Neuronal stem cell (in vitro differentiated cells): ENCODE data around the gene COL11A1.
"Not testable (repeated sequence)": the region's sequence is repeated elsewhere in the genome, so short reads cannot be mapped to it uniquely, and the experiment has no call there.

Source experiments
- DNase-seq: peaks from one replicate; pipeline ENCODE4 v3.0.0-alpha.2; 2013; ENCODE audit warnings: low spot score
- H2AFZ ChIP-seq: one replicate; pipeline ENCODE4 v1.6.1; 2013; ENCODE audit warnings: mild to moderate bottlenecking, low read length, inconsistent platforms
- H2AK5ac ChIP-seq: 2 replicates; pipeline ENCODE4 v1.6.1; 2013; ENCODE audit warnings: low read depth, mild to moderate bottlenecking, inconsistent platforms, low read length, moderate library complexity, mixed read lengths
- H2BK120ac ChIP-seq: 2 replicates; pipeline ENCODE4 v1.6.1; 2013; ENCODE audit warnings: low read depth, mild to moderate bottlenecking, inconsistent platforms, low read length, moderate library complexity, mixed read lengths
- H2BK12ac ChIP-seq: one replicate; pipeline ENCODE4 v1.6.1; 2013; ENCODE audit warnings: low read length, inconsistent platforms
- H2BK15ac ChIP-seq: 2 replicates; pipeline ENCODE4 v1.6.1; 2013; ENCODE audit warnings: mild to moderate bottlenecking, low read length, inconsistent platforms, mixed read lengths
- H2BK5ac ChIP-seq: one replicate; pipeline ENCODE4 v1.6.1; 2013; ENCODE audit warnings: inconsistent platforms, mild to moderate bottlenecking, low read length, moderate library complexity
- H3K14ac ChIP-seq: one replicate; pipeline ENCODE4 v1.6.1; 2013; ENCODE audit warnings: low read length, inconsistent platforms
- H3K18ac ChIP-seq: 2 replicates; pipeline ENCODE4 v1.6.1; 2013; ENCODE audit warnings: low read length, inconsistent platforms
- H3K23ac ChIP-seq: 2 replicates; pipeline ENCODE4 v1.6.1; 2013; ENCODE audit warnings: low read depth, mild to moderate bottlenecking, mixed read lengths, low read length, inconsistent platforms; ENCODE audit not compliant: poor library complexity
- H3K27ac ChIP-seq: replicated peaks from 3 replicates; pipeline ENCODE4 v1.5.1; 2013; ENCODE audit warnings: low read length, inconsistent platforms
- H3K27me3 ChIP-seq, 3 experiments: 2 replicates each; pipeline ENCODE4 v1.6.1; 2013; ENCODE audit warnings: low read length in 3 of 3, mild to moderate bottlenecking in 2 of 3, inconsistent platforms in 1 of 3, low read depth in 1 of 3, mixed read lengths in 1 of 3, moderate library complexity in 1 of 3; ENCODE audit not compliant: control insufficient read depth in 3 of 3, insufficient read depth in 3 of 3
- H3K36me3 ChIP-seq, 2 donors: replicated peaks in 1 of 2; 2 replicates each; pipeline ENCODE4 v1.6.1; 2013; ENCODE audit warnings: low read length in 2 of 2; ENCODE audit not compliant: control insufficient read depth in 2 of 2, insufficient read depth in 2 of 2
- H3K4ac ChIP-seq: 2 replicates; pipeline ENCODE4 v1.6.1; 2013; ENCODE audit warnings: inconsistent platforms, mild to moderate bottlenecking, low read length, moderate library complexity
- H3K4me1 ChIP-seq, 2 donors: 1 replicate in 1 of 2; 2 replicates in 1 of 2; pipeline ENCODE4 v1.6.1; 2013; ENCODE audit warnings: low read length in 2 of 2, low read depth in 1 of 2; ENCODE audit not compliant: control insufficient read depth in 2 of 2, insufficient read depth in 1 of 2
- H3K4me2 ChIP-seq: one replicate; pipeline ENCODE4 v1.6.1; 2013; ENCODE audit warnings: mild to moderate bottlenecking, low read length, inconsistent platforms; ENCODE audit not compliant: insufficient read depth, poor library complexity, severe bottlenecking
- H3K4me3 ChIP-seq, 2 donors: 2 replicates each; pipeline ENCODE4 v1.5.1; 2013; ENCODE audit warnings: low read length in 2 of 2, mild to moderate bottlenecking in 2 of 2, inconsistent platforms in 1 of 2, moderate library complexity in 1 of 2
- H3K79me1 ChIP-seq: one replicate; pipeline ENCODE4 v1.6.1; 2013; ENCODE audit warnings: low read depth, mild to moderate bottlenecking, inconsistent platforms, low read length, moderate library complexity
- H3K9ac ChIP-seq: one replicate; pipeline ENCODE4 v1.6.1; 2013; ENCODE audit warnings: mild to moderate bottlenecking, low read depth, low read length, inconsistent platforms; ENCODE audit not compliant: poor library complexity
- H3K9me3 ChIP-seq, 2 donors: replicated peaks in 1 of 2; 2 replicates each; pipeline versions ENCODE3 to v1.6.1; 2013; ENCODE audit warnings: low read length in 2 of 2, mild to moderate bottlenecking in 2 of 2, inconsistent platforms in 1 of 2, low read depth in 1 of 2, mixed read lengths in 1 of 2, moderate library complexity in 1 of 2; ENCODE audit not compliant: control insufficient read depth in 2 of 2, insufficient read depth in 1 of 2
- H4K8ac ChIP-seq: one replicate; pipeline ENCODE4 v1.6.1; 2013; ENCODE audit warnings: low read depth, mild to moderate bottlenecking, inconsistent platforms, low read length, moderate library complexity
- H4K91ac ChIP-seq: one replicate; pipeline ENCODE4 v1.6.1; 2013; ENCODE audit warnings: low read length, low read depth, mild to moderate bottlenecking, inconsistent platforms; ENCODE audit not compliant: poor library complexity
- WGBS, 2 donors: extraction: QIAGEN DNeasy Blood & Tissue Kit; methylation state at CpG; one replicate each; pipeline ENCODE4 v1.1.7; 2013; ENCODE audit warnings: missing lambda C conversion rate in 2 of 2, mixed read lengths in 1 of 2; ENCODE audit not compliant: insufficient read length in 2 of 2, insufficient replicate concordance in 1 of 2; ENCODE audit errors: extremely low coverage in 2 of 2; 5-methylcytosine and 5-hydroxymethylcytosine counted together

Gene COL11A1

GRCh38 chr1:103028110-103028509 lies 80.2 kb downstream of the COL11A1 start:
- H3K27ac ChIP-seq, DNase-seq, H3K4ac ChIP-seq, H3K4me1 ChIP-seq, H2BK12ac ChIP-seq, H4K8ac ChIP-seq, H3K79me1 ChIP-seq, H3K4me2 ChIP-seq, H2BK5ac ChIP-seq, H3K23ac ChIP-seq, H3K9me3 ChIP-seq, H2AK5ac ChIP-seq, H3K14ac ChIP-seq, H3K18ac ChIP-seq, H2BK15ac ChIP-seq, H2AFZ ChIP-seq, H3K27me3 ChIP-seq, H2BK120ac ChIP-seq, H3K4me3 ChIP-seq, H4K91ac ChIP-seq, H3K9ac ChIP-seq: not testable (repeated sequence)
- WGBS, 2 donors, result no CpG with 5 or more reads among the region's 13 CpGs
- H3K36me3 ChIP-seq, result peaks cover 9 to 12% of the 10 kb centered on the region in 2 donors

GRCh38 chr1:103025858-103026409 lies 82.4 kb downstream of the COL11A1 start:
- Histone ChIP-seq H3K9me3 (no peaks in the 10 kb centered on the region), H3K27ac (no peak overlapping the region), H3K27me3 (no peaks in the 10 kb centered on the region), H3K4me1 (no peaks in the 10 kb centered on the region), H2BK5ac (no peak overlapping the region), H3K18ac (no peak overlapping the region), H2BK12ac (no peak overlapping the region), H2AFZ (no peak overlapping the region), H3K4me3 (no peak overlapping the region), H3K23ac (no peak overlapping the region), H3K79me1 (no peaks in the 10 kb centered on the region), H3K4ac (no peak overlapping the region), H4K8ac (no peak overlapping the region), H3K9ac (no peak overlapping the region), H2BK15ac (no peak overlapping the region), H3K14ac (no peak overlapping the region), H3K36me3 (peaks cover 9 to 25% of the 10 kb centered on the region in 2 donors), H3K4me2 (no peak overlapping the region), H4K91ac (no peak overlapping the region), H2BK120ac (no peak overlapping the region), H2AK5ac (no peak overlapping the region)
- WGBS, 2 donors, result no CpG with 5 or more reads among the region's 5 CpGs
- no peak for DNase-seq

GRCh38 chr1:103024051-103024450 lies 84.3 kb downstream of the COL11A1 start:
- H3K4me1 ChIP-seq, result no peaks in the 10 kb centered on the region
- no peak overlapping the region for H2BK12ac ChIP-seq
- no peak overlapping the region for H2AFZ ChIP-seq
- peaks cover 9 to 25% of the 10 kb centered on the region in 2 donors for H3K36me3 ChIP-seq
- H3K27me3 ChIP-seq, result no peaks in the 10 kb centered on the region
- H2BK120ac ChIP-seq, result no peak overlapping the region
- H2AK5ac ChIP-seq, result no peak overlapping the region
- no peaks in the 10 kb centered on the region for H3K9me3 ChIP-seq
- H3K4me3 ChIP-seq, result no peak overlapping the region
- no peak overlapping the region for H3K23ac ChIP-seq
- H3K9ac ChIP-seq, result no peak overlapping the region
- no peak overlapping the region for H2BK15ac ChIP-seq
- no peaks in the 10 kb centered on the region for H3K79me1 ChIP-seq
- no peak overlapping the region for H2BK5ac ChIP-seq
- H3K27ac ChIP-seq, result no peak overlapping the region
- no peak overlapping the region for H3K18ac ChIP-seq
- no peak overlapping the region for H3K4ac ChIP-seq
- no peak overlapping the region for H4K91ac ChIP-seq
- H4K8ac ChIP-seq, result no peak overlapping the region
- H3K4me2 ChIP-seq, result no peak overlapping the region
- DNase-seq, result no peak
- no peak overlapping the region for H3K14ac ChIP-seq
- no CpG with 5 or more reads among the region's 1 CpG for WGBS, 2 donors

GRCh38 chr1:103002005-103002404 lies 106.3 kb downstream of the COL11A1 start:
- Histone ChIP-seq H3K27ac (no peak overlapping the region), H2AK5ac (no peak overlapping the region), H3K9me3 (no peaks in the 10 kb centered on the region), H2BK120ac (no peak overlapping the region), H2AFZ (no peak overlapping the region), H3K79me1 (no peaks in the 10 kb centered on the region), H3K14ac (no peak overlapping the region), H3K23ac (no peak overlapping the region), H3K18ac (no peak overlapping the region), H3K27me3 (no peaks in the 10 kb centered on the region), H3K4me2 (no peak overlapping the region), H3K4ac (no peak overlapping the region), H3K4me3 (no peak overlapping the region), H2BK12ac (no peak overlapping the region), H4K91ac (no peak overlapping the region), H3K36me3 (peaks cover 5 to 21% of the 10 kb centered on the region in 2 donors), H3K4me1 (no peaks in the 10 kb centered on the region), H2BK15ac (no peak overlapping the region), H4K8ac (no peak overlapping the region), H3K9ac (no peak overlapping the region), H2BK5ac (no peak overlapping the region)
- DNase-seq, result no peak
- no CpG with 5 or more reads among the region's 3 CpGs for WGBS, 2 donors
